Measurements from ENCODE around the gene SH3D19. TPM values are rescaled to one million over a fixed set of nuclear protein-coding genes. Genes with fewer than 3 reads are reported as not detected.

The SH3D19 gene
- total and polyA plus RNA-seq, 2 experiments from 2014 or later, result 16.2 to 18.3 TPM

DNA sequence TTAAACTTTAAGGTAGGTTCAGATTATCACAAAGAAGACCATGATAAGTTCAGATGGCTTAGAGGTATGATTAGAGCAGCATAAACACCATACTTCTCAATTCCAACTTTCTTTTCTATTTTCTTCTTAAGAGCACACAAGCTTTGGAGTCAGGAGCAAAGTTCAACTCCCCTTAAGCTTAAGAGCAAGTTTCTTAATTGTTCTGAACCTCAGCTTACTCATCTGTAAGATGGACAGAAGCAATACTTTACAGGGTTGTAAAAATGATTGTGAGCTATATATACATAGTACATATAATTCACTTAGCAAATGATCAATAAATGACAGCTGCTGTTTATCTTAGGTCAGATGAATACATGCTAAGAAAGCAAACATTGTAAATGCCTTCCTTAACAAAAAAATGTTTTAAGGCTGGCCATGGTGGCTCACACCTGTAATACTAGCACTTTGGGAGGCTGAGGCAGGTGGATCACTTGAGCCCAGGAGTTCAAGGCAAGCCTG, 250.9 kb downstream of the SH3D19 start:
- no peak for DNase-seq (ENCODE audit: low read depth in 1 of 2, low spot score in 1 of 2)
- H3K27ac ChIP-seq, result no peak overlapping the region

More for the DNA sequence above, 250.9 kb downstream of the SH3D19 start:
- Histone ChIP-seq H3K36me3 (no peaks in the 10 kb centered on the region), H3K27me3 (no peaks in the 10 kb centered on the region), H3K4me1 (ENCODE audit: low read depth) (no peaks in the 10 kb centered on the region), H3K9me3 (ENCODE audit: low read depth) (no peaks in the 10 kb centered on the region), H3K4me3 (no peak overlapping the region)
- TF ChIP-seq, protein P1, sequence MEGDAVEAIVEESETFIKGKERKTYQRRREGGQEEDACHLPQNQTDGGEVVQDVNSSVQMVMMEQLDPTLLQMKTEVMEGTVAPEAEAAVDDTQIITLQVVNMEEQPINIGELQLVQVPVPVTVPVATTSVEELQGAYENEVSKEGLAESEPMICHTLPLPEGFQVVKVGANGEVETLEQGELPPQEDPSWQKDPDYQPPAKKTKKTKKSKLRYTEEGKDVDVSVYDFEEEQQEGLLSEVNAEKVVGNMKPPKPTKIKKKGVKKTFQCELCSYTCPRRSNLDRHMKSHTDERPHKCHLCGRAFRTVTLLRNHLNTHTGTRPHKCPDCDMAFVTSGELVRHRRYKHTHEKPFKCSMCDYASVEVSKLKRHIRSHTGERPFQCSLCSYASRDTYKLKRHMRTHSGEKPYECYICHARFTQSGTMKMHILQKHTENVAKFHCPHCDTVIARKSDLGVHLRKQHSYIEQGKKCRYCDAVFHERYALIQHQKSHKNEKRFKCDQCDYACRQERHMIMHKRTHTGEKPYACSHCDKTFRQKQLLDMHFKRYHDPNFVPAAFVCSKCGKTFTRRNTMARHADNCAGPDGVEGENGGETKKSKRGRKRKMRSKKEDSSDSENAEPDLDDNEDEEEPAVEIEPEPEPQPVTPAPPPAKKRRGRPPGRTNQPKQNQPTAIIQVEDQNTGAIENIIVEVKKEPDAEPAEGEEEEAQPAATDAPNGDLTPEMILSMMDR (IDR thresholded peaks at IDR 0.05; ENCODE audit: low read depth, low read length), result no peak

Other genes with a start within 250 kb of the SH3D19 start
- 2,319 and 2,328 TPM in 2 replicates for gene RPS3A, start 226.0 kb downstream of the SH3D19 start, total RNA-seq
- 872 and 1,034 TPM in 2 replicates for gene RPS3A, start 226.0 kb downstream of the SH3D19 start, polyA plus RNA-seq
- not detected in 2 replicates for gene PRSS48, start 48.4 kb downstream of the SH3D19 start, total RNA-seq
- not detected in 2 replicates for gene PRSS48, start 48.4 kb downstream of the SH3D19 start, polyA plus RNA-seq
- gene FHIP1A, start 83.6 kb upstream of the SH3D19 start, total RNA-seq, result 5.6 and 15.5 TPM in 2 replicates
- gene FHIP1A, start 83.6 kb upstream of the SH3D19 start, polyA plus RNA-seq, result 0.98 and 3.4 TPM in 2 replicates

All from cardiac muscle cell (in vitro differentiated cells and primary cell).